Measurements from ENCODE around the gene EFHC2.

GRCh38 chrX:44175455-44175854 is 168.0 kb downstream of the EFHC2 start:
- TF ChIP-seq POLR2A (IDR thresholded peaks at IDR 0.05) (no peak), CTCF (IDR thresholded peaks at IDR 0.05 in 8 of 11, conservative IDR thresholded peaks at IDR 0.05 in 3 of 11) (no peak)
